Upper lobe of left lung (tissue), 6 donors: ENCODE measurements around the gene FNDC8. TPM values are rescaled to one million over a fixed set of nuclear protein-coding genes. Genes with fewer than 3 reads are reported as not detected.
"Not testable (repeated sequence)": the region's sequence is repeated elsewhere in the genome, so short reads cannot be mapped to it uniquely, and the experiment has no call there.

Source experiments
- ATAC-seq, 2 donors: fragments of 200-7000 bp; cut with Tn5 transposase; one replicate each; pipeline ENCODE4 v1.9.1; 2022; ENCODE audit warnings: mild to moderate bottlenecking in 2 of 2, moderate library complexity in 2 of 2; ENCODE audit not compliant: low FRiP score in 2 of 2
- DNase-seq, 2 donors: peaks; one replicate each; pipeline ENCODE4 v3.0.0-alpha.2; 2019 to 2020
- H3K27ac ChIP-seq, 4 donors: fragments of 200-600 bp; sonication (generic); one replicate each; pipeline ENCODE4 v1.5.1; 2016 to 2019
- H3K27me3 ChIP-seq, 4 donors: fragments of 200-600 bp; sonication (generic); one replicate each; pipeline ENCODE4 v1.5.1; 2017 to 2019
- H3K36me3 ChIP-seq, 4 donors: fragments of 200-600 bp; sonication (generic); one replicate each; pipeline ENCODE4 v1.5.1; 2016 to 2019
- H3K4me1 ChIP-seq, 4 donors: fragments of 200-600 bp; sonication (generic); one replicate each; pipeline ENCODE4 v1.5.1; 2018 to 2019
- H3K4me3 ChIP-seq, 4 donors: fragments of 200-600 bp; sonication (generic); one replicate each; pipeline ENCODE4 v1.5.1; 2017 to 2019; ENCODE audit warnings: mild to moderate bottlenecking in 2 of 4, moderate library complexity in 1 of 4
- H3K9me3 ChIP-seq, 4 donors: fragments of 200-600 bp; sonication (generic); one replicate each; pipeline ENCODE4 v1.5.1; 2018 to 2019
- EP300 ChIP-seq, 4 donors: sonication (generic); formaldehyde crosslinking; IDR thresholded peaks; one replicate each; pipeline ENCODE4 v1.5.1; 2017; ENCODE audit warnings: antibody characterized with exemption in 4 of 4, control low read depth in 2 of 4
- POLR2A ChIP-seq, 4 donors: fragments of 450-650 bp; IDR thresholded peaks; one replicate each; pipeline ENCODE4 v1.5.1; 2016 to 2017; ENCODE audit warnings: antibody characterized with exemption in 4 of 4, mild to moderate bottlenecking in 2 of 4
- POLR2AphosphoS5 ChIP-seq, 2 donors: sonication (generic); formaldehyde crosslinking; IDR thresholded peaks; one replicate each; pipeline ENCODE4 v1.5.1; 2017; ENCODE audit warnings: antibody characterized with exemption in 2 of 2
- WGBS, 2 donors: methylation state at CpG; one replicate each; pipeline ENCODE4 v1.1.5; 2017 to 2018; 5-methylcytosine and 5-hydroxymethylcytosine counted together
- total RNA-seq, 6 donors: library from RNA; depleted of rRNA in 4 of 6; stranded (reverse); fragments of >200 nt in 4 of 6; gene quantifications; one replicate each; pipeline versions ENCODE4 v1.1.0 to v1.2.1, GENCODE V29; 2016 to 2021
- TF ChIP-seq, protein P1 (sequence below), 6 experiments: fragments of 450-650 bp in 4 of 6; fragments of 200-600 bp in 2 of 6; sonication (generic) in 2 of 6; IDR thresholded peaks; one replicate each; pipeline ENCODE4 v1.5.1; 2016 to 2019; ENCODE audit warnings: antibody characterized with exemption in 6 of 6
- donor health status: DM: no; HTN: no; CAD: no; lungs with moderate emphysema.
- donor health status: DM: no; HTN: yes; CAD: no; lungs with severe emphysema.

FNDC8 gene
- total RNA-seq, 6 donors from 2014 or later: not detected

- WGBS, 2 donors: 29 to 38% methylated on average over 20 to 21 of the region's 22 CpGs
- H3K27me3 ChIP-seq: no peaks in the 10 kb centered on the region
- H3K4me1 ChIP-seq: peaks cover 9 to 28% (median 15%) of the 10 kb centered on the region in 4 donors
- no peaks in the 10 kb centered on the region for H3K36me3 ChIP-seq
- H3K4me3 ChIP-seq: peak overlapping the region in 3 of 4 donors; percentile 64 to 97 (median 93)
- H3K27ac ChIP-seq: peak overlapping the region; percentile 93 to 96 (median 94)
- TF ChIP-seq POLR2A (IDR thresholded peaks at IDR 0.05): no peak
- no peak for TF ChIP-seq EP300 (IDR thresholded peaks at IDR 0.05)
- TF ChIP-seq, protein P1, sequence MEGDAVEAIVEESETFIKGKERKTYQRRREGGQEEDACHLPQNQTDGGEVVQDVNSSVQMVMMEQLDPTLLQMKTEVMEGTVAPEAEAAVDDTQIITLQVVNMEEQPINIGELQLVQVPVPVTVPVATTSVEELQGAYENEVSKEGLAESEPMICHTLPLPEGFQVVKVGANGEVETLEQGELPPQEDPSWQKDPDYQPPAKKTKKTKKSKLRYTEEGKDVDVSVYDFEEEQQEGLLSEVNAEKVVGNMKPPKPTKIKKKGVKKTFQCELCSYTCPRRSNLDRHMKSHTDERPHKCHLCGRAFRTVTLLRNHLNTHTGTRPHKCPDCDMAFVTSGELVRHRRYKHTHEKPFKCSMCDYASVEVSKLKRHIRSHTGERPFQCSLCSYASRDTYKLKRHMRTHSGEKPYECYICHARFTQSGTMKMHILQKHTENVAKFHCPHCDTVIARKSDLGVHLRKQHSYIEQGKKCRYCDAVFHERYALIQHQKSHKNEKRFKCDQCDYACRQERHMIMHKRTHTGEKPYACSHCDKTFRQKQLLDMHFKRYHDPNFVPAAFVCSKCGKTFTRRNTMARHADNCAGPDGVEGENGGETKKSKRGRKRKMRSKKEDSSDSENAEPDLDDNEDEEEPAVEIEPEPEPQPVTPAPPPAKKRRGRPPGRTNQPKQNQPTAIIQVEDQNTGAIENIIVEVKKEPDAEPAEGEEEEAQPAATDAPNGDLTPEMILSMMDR (IDR thresholded peaks at IDR 0.05): peak in 3 of 6 experiments; percentile 13 to 43 (median 18)
- DNase-seq (peak; percentile 33 to 47), ATAC-seq (peak; percentile 37 to 57)
- H3K9me3 ChIP-seq: no peaks in the 10 kb centered on the region
Measured at GRCh38 chr17:35089586-35090296, 31.7 kb upstream of the FNDC8 start.

- not testable (repeated sequence) for DNase-seq, H3K4me3 ChIP-seq, H3K9me3 ChIP-seq, H3K27ac ChIP-seq, H3K27me3 ChIP-seq, ATAC-seq, H3K36me3 ChIP-seq
- 88 to 90% methylated on average over 11 of the region's 11 CpGs for WGBS, 2 donors
- H3K4me1 ChIP-seq: peaks cover 9 to 28% (median 15%) of the 10 kb centered on the region in 4 donors
Measured at GRCh38 chr17:35090707-35091106, 30.7 kb upstream of the FNDC8 start.

DNA sequence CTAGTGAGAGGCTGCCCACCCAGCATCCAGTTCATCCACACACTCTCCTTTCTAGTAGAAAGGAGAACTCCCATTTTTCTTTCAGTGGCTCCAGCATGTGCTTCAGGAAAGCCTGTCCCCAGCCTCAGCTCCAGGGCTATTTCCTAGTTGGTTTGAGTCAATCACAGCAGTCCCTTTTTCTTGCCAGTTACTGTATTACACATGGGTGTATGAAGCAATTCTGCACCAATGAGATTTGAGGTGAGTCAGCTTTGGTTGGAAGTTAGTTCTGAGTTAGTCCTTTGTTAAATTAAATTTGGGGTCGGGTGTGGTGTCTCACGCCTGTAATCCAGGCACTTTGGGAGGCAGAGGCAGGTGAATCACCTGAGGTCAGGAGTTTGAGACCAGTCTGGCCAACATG, 26.5 kb upstream of the FNDC8 start:
- no peak for DNase-seq
- Histone ChIP-seq H3K4me1 (peaks cover 0 to 2% (median under 1%) of the 10 kb centered on the region in 4 donors), H3K4me3 (no peak overlapping the region), H3K27me3 (no peaks in the 10 kb centered on the region), H3K9me3 (no peaks in the 10 kb centered on the region), H3K36me3 (peaks cover 0 to 14% (median 6%) of the 10 kb centered on the region in 4 donors), H3K27ac (no peak overlapping the region)
- WGBS, 2 donors: 85 to 92% methylated on average over 2 of the region's 2 CpGs
- no peak for TF ChIP-seq EP300 (IDR thresholded peaks at IDR 0.05)
- no peak for TF ChIP-seq POLR2A (IDR thresholded peaks at IDR 0.05)
- TF ChIP-seq, protein P1 (IDR thresholded peaks at IDR 0.05): no peak
- TF ChIP-seq POLR2AphosphoS5 (IDR thresholded peaks at IDR 0.05): no peak
- peak in 1 of 2 donors; percentile 70 for ATAC-seq

- no peaks in the 10 kb centered on the region for H3K4me1 ChIP-seq
- no peak for DNase-seq
- H3K27ac ChIP-seq: no peak overlapping the region
- H3K36me3 ChIP-seq: peaks cover 5 to 22% (median 15%) of the 10 kb centered on the region in 4 donors
- 89 to 91% methylated on average over 1 of the region's 1 CpG for WGBS, 2 donors
- TF ChIP-seq POLR2A (IDR thresholded peaks at IDR 0.05): no peak
- no peak for TF ChIP-seq EP300 (IDR thresholded peaks at IDR 0.05)
- TF ChIP-seq, protein P1 (IDR thresholded peaks at IDR 0.05): no peak
- TF ChIP-seq POLR2AphosphoS5 (IDR thresholded peaks at IDR 0.05): no peak
- H3K4me3 ChIP-seq: no peak overlapping the region
- no peak for ATAC-seq
- no peaks in the 10 kb centered on the region for H3K27me3 ChIP-seq
- H3K9me3 ChIP-seq: no peaks in the 10 kb centered on the region
Measured at GRCh38 chr17:35095741-35096140, 25.7 kb upstream of the FNDC8 start.

DNA sequence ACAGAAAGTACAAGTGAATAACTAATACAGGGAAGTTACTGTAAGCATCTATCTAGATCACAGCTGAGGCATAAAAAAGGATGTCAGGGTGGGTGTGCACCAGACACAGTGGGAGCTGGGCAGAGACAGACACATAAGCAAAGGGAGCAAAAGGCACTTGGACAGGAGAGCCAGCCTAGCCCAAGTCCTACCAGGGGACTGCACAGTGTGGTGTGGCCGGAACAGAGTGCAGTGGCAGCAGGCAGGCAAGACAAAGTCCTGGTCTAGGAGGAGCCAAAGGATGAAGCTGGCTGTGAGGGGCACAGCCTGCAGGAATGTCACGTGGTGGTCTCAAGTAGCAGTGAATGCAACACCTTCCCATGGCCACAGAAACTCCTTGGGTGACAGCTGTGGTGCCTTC, 23.6 kb upstream of the FNDC8 start:
- no peaks in the 10 kb centered on the region for H3K27me3 ChIP-seq
- ATAC-seq (no peak), DNase-seq (no peak)
- no peaks in the 10 kb centered on the region for H3K4me1 ChIP-seq
- H3K36me3 ChIP-seq: peaks cover 13 to 36% (median 24%) of the 10 kb centered on the region in 4 donors
- H3K4me3 ChIP-seq: no peak overlapping the region
- H3K27ac ChIP-seq: no peak overlapping the region
- 80 to 90% methylated on average over 2 of the region's 2 CpGs for WGBS, 2 donors
- H3K9me3 ChIP-seq: no peaks in the 10 kb centered on the region
- TF ChIP-seq POLR2A (IDR thresholded peaks at IDR 0.05): no peak
- TF ChIP-seq, protein P1 (IDR thresholded peaks at IDR 0.05): no peak
- no peak for TF ChIP-seq POLR2AphosphoS5 (IDR thresholded peaks at IDR 0.05)
- TF ChIP-seq EP300 (IDR thresholded peaks at IDR 0.05): no peak
